Skeletal muscle tissue (tissue), 4 donors: Measurements from ENCODE around the gene YWHAE. TPM values are rescaled to one million over a fixed set of nuclear protein-coding genes. Genes with fewer than 3 reads are reported as not detected.

Source experiments
- H3K27ac ChIP-seq: one replicate; pipeline ENCODE4 v1.7.0; 2013; ENCODE audit warnings: mild to moderate bottlenecking, low read depth, low read length, inconsistent platforms
- H3K27me3 ChIP-seq, 3 donors: one replicate each; pipeline ENCODE4 v1.7.0; 2013; ENCODE audit warnings: low read length in 3 of 3; ENCODE audit not compliant: control insufficient read depth in 3 of 3, insufficient read depth in 3 of 3
- H3K36me3 ChIP-seq, 3 donors: one replicate each; pipeline ENCODE4 v1.7.0; 2013; ENCODE audit warnings: low read length in 3 of 3; ENCODE audit not compliant: control insufficient read depth in 3 of 3, insufficient read depth in 3 of 3
- H3K4me1 ChIP-seq, 3 donors: one replicate each; pipeline ENCODE4 v1.7.0; 2013; ENCODE audit warnings: low read length in 3 of 3, mild to moderate bottlenecking in 3 of 3; ENCODE audit not compliant: control insufficient read depth in 3 of 3, insufficient read depth in 3 of 3
- H3K4me3 ChIP-seq, 3 donors: one replicate each; pipeline ENCODE4 v1.7.0; 2013; ENCODE audit warnings: low read length in 3 of 3
- H3K9ac ChIP-seq, 3 donors: one replicate each; pipeline ENCODE4 v1.7.0; 2013; ENCODE audit warnings: low read length in 3 of 3, mild to moderate bottlenecking in 3 of 3, moderate library complexity in 2 of 3, low read depth in 1 of 3
- H3K9me3 ChIP-seq, 3 donors: one replicate each; pipeline ENCODE4 v1.7.0; 2013; ENCODE audit warnings: low read length in 3 of 3; ENCODE audit not compliant: control insufficient read depth in 3 of 3
- total RNA-seq: library from RNA; depleted of rRNA; stranded (reverse); fragments of >200 nt; gene quantifications from one replicate; pipeline ENCODE4 v1.2.3, GENCODE V29; 2014
- donor health status: Osteomylitis.

The YWHAE gene
- total RNA-seq, 1 donor from 2014 or later, result 280 TPM

GRCh38 chr17:1377334-1377733 is 22.7 kb downstream of the YWHAE start:
- Histone ChIP-seq H3K27me3 (no peaks in the 10 kb centered on the region), H3K9me3 (no peaks in the 10 kb centered on the region), H3K27ac (no peak overlapping the region), H3K4me3 (no peak overlapping the region), H3K36me3 (peaks cover 0 to 6% (median 2%) of the 10 kb centered on the region in 3 donors), H3K9ac (no peak overlapping the region), H3K4me1 (peaks cover 48 to 68% (median 50%) of the 10 kb centered on the region in 3 donors)

GRCh38 chr17:1376061-1376460 is 24.0 kb downstream of the YWHAE start:
- Histone ChIP-seq H3K4me1 (peaks cover 53 to 72% (median 55%) of the 10 kb centered on the region in 3 donors), H3K27ac (no peak overlapping the region), H3K4me3 (no peak overlapping the region), H3K9me3 (no peaks in the 10 kb centered on the region), H3K27me3 (no peaks in the 10 kb centered on the region), H3K36me3 (peaks cover 0 to 6% (median 2%) of the 10 kb centered on the region in 3 donors), H3K9ac (no peak overlapping the region)

GRCh38 chr17:1375615-1376014 is 24.4 kb downstream of the YWHAE start:
- Histone ChIP-seq H3K4me3 (no peak overlapping the region), H3K9ac (no peak overlapping the region), H3K9me3 (no peaks in the 10 kb centered on the region), H3K36me3 (peaks cover 0 to 6% (median 2%) of the 10 kb centered on the region in 3 donors), H3K4me1 (peaks cover 56 to 70% (median 57%) of the 10 kb centered on the region in 3 donors), H3K27ac (no peak overlapping the region), H3K27me3 (no peaks in the 10 kb centered on the region)

GRCh38 chr17:1374431-1375177 is 25.4 kb downstream of the YWHAE start:
- Histone ChIP-seq H3K4me1 (peaks cover 51 to 66% (median 56%) of the 10 kb centered on the region in 3 donors), H3K36me3 (peaks cover 0 to 6% (median 2%) of the 10 kb centered on the region in 3 donors), H3K27me3 (no peaks in the 10 kb centered on the region), H3K9me3 (no peaks in the 10 kb centered on the region), H3K4me3 (no peak overlapping the region), H3K27ac (no peak overlapping the region), H3K9ac (no peak overlapping the region)

- H3K36me3 ChIP-seq, result peaks cover 0 to 6% (median 2%) of the 10 kb centered on the region in 3 donors
- H3K27me3 ChIP-seq, result no peaks in the 10 kb centered on the region
- no peak overlapping the region for H3K4me3 ChIP-seq
- no peaks in the 10 kb centered on the region for H3K9me3 ChIP-seq
- no peak overlapping the region for H3K9ac ChIP-seq
- H3K27ac ChIP-seq, result no peak overlapping the region
- H3K4me1 ChIP-seq, result peaks cover 52 to 62% (median 54%) of the 10 kb centered on the region in 3 donors
Observed at GRCh38 chr17:1373707-1374237, 26.2 kb downstream of the YWHAE start.

GRCh38 chr17:1372618-1373017 is 27.4 kb downstream of the YWHAE start:
- Histone ChIP-seq H3K4me1 (peaks cover 53 to 60% (median 59%) of the 10 kb centered on the region in 3 donors), H3K27ac (no peak overlapping the region), H3K27me3 (no peaks in the 10 kb centered on the region)

GRCh38 chr17:1371893-1372590 is 28.0 kb downstream of the YWHAE start:
- no peaks in the 10 kb centered on the region for H3K27me3 ChIP-seq
- peaks cover 0 to 6% (median 2%) of the 10 kb centered on the region in 3 donors for H3K36me3 ChIP-seq
- H3K9me3 ChIP-seq, result no peaks in the 10 kb centered on the region
- H3K4me3 ChIP-seq, result no peak overlapping the region
- H3K9ac ChIP-seq, result peak overlapping the region in 1 of 3 donors; percentile 10
- peaks cover 51 to 56% (median 55%) of the 10 kb centered on the region in 3 donors for H3K4me1 ChIP-seq
- H3K27ac ChIP-seq, result no peak overlapping the region

More at GRCh38 chr17:1372618-1373017, 27.4 kb downstream of the YWHAE start:
- H3K36me3 ChIP-seq, result peaks cover 0 to 6% (median 2%) of the 10 kb centered on the region in 3 donors
- no peak overlapping the region for H3K9ac ChIP-seq
- H3K9me3 ChIP-seq, result no peaks in the 10 kb centered on the region
- H3K4me3 ChIP-seq, result no peak overlapping the region

- H3K27ac ChIP-seq, result no peak overlapping the region
- peaks cover 0 to 12% (median 7%) of the 10 kb centered on the region in 3 donors for H3K36me3 ChIP-seq
- H3K9me3 ChIP-seq, result no peaks in the 10 kb centered on the region
- H3K4me3 ChIP-seq, result no peak overlapping the region
- H3K4me1 ChIP-seq, result peaks cover 29 to 43% (median 38%) of the 10 kb centered on the region in 3 donors
- no peak overlapping the region for H3K9ac ChIP-seq
- no peaks in the 10 kb centered on the region for H3K27me3 ChIP-seq
Observed at GRCh38 chr17:1368588-1368987, 31.4 kb downstream of the YWHAE start.

GRCh38 chr17:1367351-1367745 is 32.7 kb downstream of the YWHAE start:
- Histone ChIP-seq H3K4me3 (no peak overlapping the region), H3K9ac (no peak overlapping the region), H3K9me3 (no peaks in the 10 kb centered on the region), H3K4me1 (peaks cover 28 to 46% (median 44%) of the 10 kb centered on the region in 3 donors), H3K27ac (peak overlapping the region; percentile 33), H3K36me3 (peaks cover 0 to 6% (median 5%) of the 10 kb centered on the region in 3 donors), H3K27me3 (no peaks in the 10 kb centered on the region)
